ENCODE measurements around the gene ZNF860.

The ZNF860 gene

GRCh38 chr3:31981206-31982181 lies at the start of gene ZNF860, which contains the start of gene OSBPL10:
TSS of gene ZNF860 (plus strand) at chr3:31981750. CDS start at chr3:31989080, 7,330 bp downstream.
TSS of gene OSBPL10 (minus strand) at chr3:31981262. CDS start at chr3:31981179, 83 bp downstream.
- peak; percentile 49 for DNase-seq

- DNase-seq, result no peak
These were observed 48.6 kb upstream of the ZNF860 start for GRCh38 chr3:31932990-31933389.

- DNase-seq, result no peak
These were observed 47.5 kb upstream of the ZNF860 start for GRCh38 chr3:31934018-31934417.

- no peak for DNase-seq
These were observed 46.7 kb upstream of the ZNF860 start for GRCh38 chr3:31934866-31935265.

- no peak for DNase-seq
These were observed 45.0 kb upstream of the ZNF860 start for GRCh38 chr3:31936420-31937060.

GRCh38 chr3:31937225-31937624 lies 44.3 kb upstream of the ZNF860 start:
- DNase-seq, result no peak

GRCh38 chr3:31942446-31942845 lies 39.1 kb upstream of the ZNF860 start:
- no peak for DNase-seq

- DNase-seq, result no peak
These were observed 38.5 kb upstream of the ZNF860 start for GRCh38 chr3:31943041-31943440.

GRCh38 chr3:31945738-31946052 lies 35.9 kb upstream of the ZNF860 start:
- DNase-seq, result no peak

GRCh38 chr3:31946484-31947081 lies 35.0 kb upstream of the ZNF860 start:
- no peak for DNase-seq

GRCh38 chr3:31947162-31947561 lies 34.4 kb upstream of the ZNF860 start:
- DNase-seq, result no peak

- no peak for DNase-seq
These were observed 33.9 kb upstream of the ZNF860 start for GRCh38 chr3:31947671-31948091.

GRCh38 chr3:31948280-31948679 lies 33.3 kb upstream of the ZNF860 start:
- no peak for DNase-seq

GRCh38 chr3:31952205-31952604 lies 29.3 kb upstream of the ZNF860 start:
- DNase-seq, result no peak

- no peak for DNase-seq
These were observed 28.5 kb upstream of the ZNF860 start for GRCh38 chr3:31953091-31953490.

GRCh38 chr3:31953636-31954035 lies 27.9 kb upstream of the ZNF860 start:
- DNase-seq, result no peak

- no peak for DNase-seq
These were observed 26.0 kb upstream of the ZNF860 start for GRCh38 chr3:31955581-31955980.

GRCh38 chr3:31957106-31957505 lies 24.4 kb upstream of the ZNF860 start:
- DNase-seq, result no peak

GRCh38 chr3:31958701-31959152 lies 22.8 kb upstream of the ZNF860 start:
- DNase-seq, result peak; percentile 97

- DNase-seq, result no peak
These were observed 22.3 kb upstream of the ZNF860 start for GRCh38 chr3:31959251-31959650.

- DNase-seq, result no peak
These were observed 21.4 kb upstream of the ZNF860 start for GRCh38 chr3:31959951-31960792.

- peak; percentile 42 for DNase-seq
These were observed 20.6 kb upstream of the ZNF860 start for GRCh38 chr3:31960793-31961431.

Data from NCI-H2029 treated with DMSO at 0.1 percent for 48 hours (cell line).